22Rv1 (cell line): ENCODE data around the gene MZF1.

ENCODE experiments used
- H3K27ac ChIP-seq: fragments of 450-650 bp; 2 replicates; pipeline ENCODE4 v1.5.1; 2017
- CTCF ChIP-seq: fragments of 450-650 bp; IDR thresholded peaks from 2 replicates; pipeline ENCODE4 v1.5.1; 2017; ENCODE audit warnings: mild to moderate bottlenecking
- ZFX ChIP-seq: fragments of 450-650 bp; IDR thresholded peaks from 2 replicates; pipeline ENCODE4 v1.6.1; 2017; ENCODE audit warnings: antibody characterized with exemption, borderline replicate concordance

Gene MZF1

GRCh38 chr19:58516246-58516836 lies 56.8 kb downstream of the MZF1 start:
- peak overlapping the region; percentile 86 for H3K27ac ChIP-seq
- TF ChIP-seq ZFX (no peak), CTCF (no peak)

GRCh38 chr19:58515259-58515658 lies 57.9 kb downstream of the MZF1 start:
- peak overlapping the region; percentile 86 for H3K27ac ChIP-seq
- TF ChIP-seq CTCF = no peak

- peak overlapping the region; percentile 86 for H3K27ac ChIP-seq
Measured at GRCh38 chr19:58514564-58515022, 58.5 kb downstream of the MZF1 start.

GRCh38 chr19:58513694-58514563 lies 59.2 kb downstream of the MZF1 start:
- TF ChIP-seq CTCF = peak; percentile 98
- no peak for TF ChIP-seq ZFX
- H3K27ac ChIP-seq = peak overlapping the region; percentile 86

More at GRCh38 chr19:58514564-58515022, 58.5 kb downstream of the MZF1 start:
- TF ChIP-seq CTCF (no peak), ZFX (no peak)

- TF ChIP-seq ZFX (no peak), CTCF (no peak)
- H3K27ac ChIP-seq = peak overlapping the region; percentile 86
Measured at GRCh38 chr19:58513213-58513693, 59.9 kb downstream of the MZF1 start.
